Stimulated activated CD4-positive, alpha-beta T cell treated with anti-CD3 and anti-CD28 coated beads, Interleukin-15, amount 100 ng/mL, for 1 hour (primary cell): Measurements from ENCODE around the gene TENM3.

Experiments used
- DNase-seq, 2 donors: peaks; one replicate each; pipeline ENCODE4 v3.0.0-alpha.2; 2020; ENCODE audit warnings: low read depth in 1 of 2, low spot score in 1 of 2

The TENM3 gene

DNA sequence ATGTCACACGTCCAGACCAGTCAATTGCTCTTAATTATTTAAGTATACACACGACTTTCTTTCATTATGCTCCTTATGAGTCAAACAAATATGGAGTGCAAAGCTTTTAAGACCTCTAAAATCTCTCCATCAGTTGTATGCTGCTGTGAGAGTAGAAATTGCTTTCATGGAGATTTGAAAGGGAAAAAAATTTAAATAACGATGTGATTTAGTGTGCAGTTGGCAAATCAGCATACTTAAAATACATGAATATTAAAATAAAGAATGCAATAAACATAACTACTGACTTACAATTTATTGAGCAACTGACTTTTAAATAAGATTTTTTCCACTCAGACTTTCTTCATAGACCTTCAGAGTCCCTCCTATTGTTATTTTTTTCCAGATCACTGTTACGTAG, 9.0 kb downstream of the TENM3 start:
- DNase-seq: no peak

DNA sequence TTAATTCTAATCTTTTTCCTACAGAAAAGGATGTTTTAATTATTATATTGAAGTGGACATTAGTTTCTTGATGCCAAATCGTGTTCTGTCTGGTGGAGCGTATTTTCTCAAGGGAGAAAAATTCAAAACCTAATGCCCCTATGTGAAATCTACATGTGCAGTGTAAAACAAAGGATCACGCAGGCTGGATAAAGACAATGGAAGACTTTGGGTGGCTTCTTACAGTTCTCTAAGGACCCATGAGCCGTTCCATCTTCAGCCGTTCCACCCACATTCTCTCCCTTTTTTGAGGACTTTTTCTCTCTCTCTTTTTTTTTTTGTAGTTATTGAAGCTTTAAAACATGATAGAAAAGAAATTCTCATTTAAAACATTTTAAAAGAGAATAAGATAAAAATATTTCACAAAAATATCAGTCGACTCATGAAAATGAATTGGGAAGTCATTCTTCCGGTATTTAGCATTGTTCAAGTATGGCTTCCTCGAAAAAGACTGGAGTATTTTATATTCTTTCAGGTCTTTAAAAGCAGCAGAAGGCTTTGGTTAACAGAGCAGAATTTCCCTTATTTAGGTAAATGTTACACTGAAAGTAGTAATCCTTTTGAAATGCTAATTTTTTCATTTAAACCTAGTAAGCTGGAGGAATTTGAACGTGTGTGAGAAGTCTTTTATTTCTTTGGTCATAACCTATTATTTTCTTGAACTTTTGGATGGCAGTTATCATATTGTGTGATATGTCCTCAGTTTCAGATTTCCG, 11.0 kb downstream of the TENM3 start:
- no peak for DNase-seq

DNA sequence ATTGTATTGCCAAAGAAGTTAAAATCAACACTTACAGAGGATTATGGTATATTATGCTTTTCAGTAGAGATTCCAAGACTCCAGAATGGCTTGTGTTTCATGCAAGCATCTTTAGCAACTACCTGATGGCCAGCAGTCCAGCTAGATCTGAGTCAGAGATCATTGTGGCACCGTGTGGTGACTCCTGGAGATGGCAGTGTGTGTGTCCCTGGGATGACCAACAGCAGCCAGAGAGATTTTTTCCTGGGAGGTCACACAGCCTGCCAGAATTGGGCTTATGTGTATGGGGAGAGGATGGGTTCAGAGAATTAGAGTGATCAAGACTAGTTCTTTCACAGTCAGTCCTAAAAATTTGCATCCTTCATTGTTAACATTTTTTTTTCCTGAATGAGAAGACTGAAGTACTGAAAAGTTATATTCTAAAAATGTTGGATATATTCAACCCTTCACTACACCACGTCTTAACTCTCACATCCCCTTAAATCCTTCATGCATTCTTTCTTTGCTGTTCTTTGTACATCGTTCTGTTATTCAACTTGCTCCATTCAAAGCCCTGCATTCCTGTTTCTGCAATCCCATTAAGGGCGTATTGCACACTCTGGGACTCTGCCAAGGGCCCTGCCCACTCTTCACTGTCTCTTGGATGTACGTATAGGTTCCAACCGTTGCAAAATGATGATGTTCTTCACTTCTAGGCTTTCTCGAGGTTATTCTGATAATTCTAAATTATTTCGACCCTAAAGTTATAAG, 12.4 kb downstream of the TENM3 start:
- no peak for DNase-seq

DNA sequence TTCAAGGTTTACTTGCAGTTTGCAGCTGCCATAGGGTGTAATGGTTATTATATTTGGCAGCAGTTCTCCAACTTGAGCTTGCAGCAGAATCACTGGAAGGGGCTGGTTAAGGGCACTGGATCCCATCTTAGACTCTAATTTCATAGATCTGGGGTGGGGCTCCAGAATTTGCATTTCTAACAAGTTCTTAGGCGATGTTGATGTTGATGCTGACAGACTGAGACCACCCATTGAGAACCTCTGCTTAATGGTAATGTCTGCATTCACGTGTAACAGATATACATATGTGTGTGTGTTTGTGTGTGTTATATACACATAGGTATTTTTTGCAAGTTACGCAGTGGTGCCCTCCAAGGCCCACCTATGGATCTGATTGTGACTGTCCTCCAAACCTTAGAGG, 13.8 kb downstream of the TENM3 start:
- no peak for DNase-seq

DNA sequence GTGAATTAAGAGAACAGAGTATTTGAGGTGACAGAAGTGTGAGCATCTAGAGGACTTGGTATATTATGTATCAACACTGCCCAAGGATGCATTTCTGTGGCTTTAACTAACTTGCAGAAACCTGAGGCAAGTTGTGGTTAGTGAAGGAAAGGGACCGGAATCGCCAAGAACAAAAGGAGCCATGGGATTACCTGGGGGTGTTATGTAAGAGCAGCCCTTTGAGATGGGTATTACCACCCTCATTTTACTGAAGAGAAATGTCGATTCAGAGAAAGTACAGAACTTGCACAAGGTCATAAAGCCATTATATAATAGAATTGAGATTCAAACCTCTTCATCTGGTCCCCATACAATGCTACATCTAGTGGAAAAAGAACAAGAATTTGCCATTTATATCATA, 14.3 kb downstream of the TENM3 start:
- no peak for DNase-seq

DNA sequence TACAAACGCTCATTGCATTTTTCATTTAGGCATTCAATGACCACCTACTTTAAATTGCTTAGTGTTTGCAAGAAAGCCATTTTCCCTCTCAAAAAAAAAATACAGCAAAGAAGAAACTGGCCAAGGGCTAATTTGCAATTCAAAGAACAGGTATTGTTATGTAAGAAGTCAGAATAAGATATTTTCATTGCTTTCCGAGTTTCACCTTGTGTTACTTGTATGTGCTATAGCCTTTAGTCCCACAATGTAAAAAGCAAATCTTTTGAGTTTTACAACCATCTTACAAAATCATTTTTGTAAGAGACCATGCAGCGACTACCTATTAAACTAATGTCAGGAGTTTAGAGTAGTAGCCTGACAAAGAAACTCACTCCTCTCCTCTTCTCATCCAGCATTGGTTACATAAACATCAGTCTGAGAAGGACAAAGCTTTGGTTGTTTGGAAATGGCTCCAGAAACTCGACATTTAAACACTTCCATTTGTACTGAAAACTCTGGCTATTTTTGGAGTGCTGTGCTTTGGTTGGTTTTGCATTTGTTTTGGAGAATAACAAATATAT, 15.3 kb downstream of the TENM3 start:
- DNase-seq: no peak

DNA sequence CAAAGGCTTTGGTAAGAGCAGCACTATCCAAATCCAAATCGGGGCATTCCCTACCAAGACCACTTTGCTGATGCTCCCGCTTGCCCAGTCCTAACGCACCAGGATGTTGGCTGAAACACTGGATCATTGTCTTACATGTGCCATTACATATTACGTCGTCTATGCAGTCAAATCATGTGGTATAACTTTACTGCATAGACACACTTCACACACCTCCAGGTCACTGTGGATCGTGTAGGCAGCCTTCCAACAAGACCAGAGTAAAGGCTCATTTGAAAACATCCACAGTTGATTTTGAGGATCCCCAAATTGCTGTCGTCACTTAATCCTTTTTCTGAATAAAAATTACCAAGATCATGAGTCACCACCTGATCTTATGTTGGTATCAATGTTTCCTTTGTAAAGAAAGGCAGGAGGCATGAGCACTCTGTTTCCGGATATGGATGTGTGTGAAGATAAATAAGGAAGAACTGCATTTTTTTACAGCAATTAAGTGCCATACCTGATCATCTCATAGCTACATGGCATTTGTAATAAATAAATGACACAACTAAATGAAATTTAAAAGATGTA, 18.5 kb downstream of the TENM3 start:
- no peak for DNase-seq

DNA sequence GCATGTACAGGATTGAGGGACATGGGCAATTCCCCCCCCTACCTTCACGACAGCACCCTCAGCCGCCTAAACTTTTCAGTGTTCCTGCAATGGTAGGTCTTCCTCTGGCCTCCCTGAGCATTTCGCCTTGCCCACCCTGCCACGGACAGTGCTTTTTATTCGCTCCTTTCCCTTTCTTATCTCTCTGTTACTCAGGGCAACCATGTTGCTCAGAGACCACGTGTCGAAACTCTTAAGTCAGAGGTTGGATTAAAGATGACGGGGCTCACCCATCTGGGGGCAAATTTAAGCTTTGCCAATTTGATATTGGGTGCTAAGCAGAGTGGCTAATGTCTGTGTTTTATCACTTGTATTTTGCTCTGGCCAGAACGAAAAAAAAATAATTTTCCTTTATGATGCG, 20.4 kb downstream of the TENM3 start:
- DNase-seq: no peak

DNA sequence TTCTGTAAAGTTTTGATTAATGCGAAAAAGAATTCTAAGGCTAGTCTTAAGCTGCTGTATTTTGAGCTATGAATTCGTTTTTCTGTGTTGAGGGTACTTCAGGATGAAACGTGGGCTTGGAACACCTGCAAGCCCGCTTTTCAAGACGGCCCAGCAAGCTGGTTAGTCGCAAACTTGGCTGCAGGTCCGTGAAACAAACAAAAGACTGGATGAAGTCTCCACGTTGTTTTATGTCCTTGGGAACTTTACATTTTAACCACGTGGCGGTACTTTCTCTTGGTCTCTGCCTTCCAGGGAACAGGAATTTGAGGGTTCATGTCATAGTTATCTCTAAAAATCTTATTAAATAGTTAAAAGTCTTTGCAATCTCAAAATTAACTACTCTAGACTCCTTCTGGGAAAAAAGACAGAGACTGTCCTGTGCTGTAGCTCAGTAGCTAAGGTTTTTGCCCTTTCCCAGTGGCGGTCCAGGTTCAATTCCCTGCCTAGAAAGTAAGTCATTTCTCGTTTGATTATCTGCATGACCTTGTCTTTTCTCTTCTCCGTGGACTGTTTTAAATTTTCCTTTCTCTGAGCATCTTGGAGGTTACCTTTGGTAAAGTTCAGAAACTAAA, 21.0 kb downstream of the TENM3 start:
- no peak for DNase-seq

DNA sequence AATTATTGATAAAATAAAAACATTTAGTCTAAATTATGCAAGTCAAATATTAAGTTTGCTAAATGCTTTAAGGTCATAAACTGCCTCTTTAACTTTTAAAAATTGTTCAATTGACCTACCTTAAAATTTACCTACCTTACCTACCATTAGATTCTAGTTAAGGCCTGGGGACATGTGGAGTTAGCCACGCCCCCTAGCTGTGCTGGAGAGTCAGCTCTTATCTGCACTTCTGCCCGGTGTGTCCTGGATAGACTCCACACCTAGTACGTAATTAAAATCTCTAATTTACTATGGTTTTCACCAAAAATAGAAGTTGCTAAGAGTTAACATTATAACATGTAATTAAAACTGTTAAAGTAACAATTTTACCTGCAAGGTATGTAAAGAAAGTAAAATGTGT, 22.7 kb downstream of the TENM3 start:
- DNase-seq: no peak

DNA sequence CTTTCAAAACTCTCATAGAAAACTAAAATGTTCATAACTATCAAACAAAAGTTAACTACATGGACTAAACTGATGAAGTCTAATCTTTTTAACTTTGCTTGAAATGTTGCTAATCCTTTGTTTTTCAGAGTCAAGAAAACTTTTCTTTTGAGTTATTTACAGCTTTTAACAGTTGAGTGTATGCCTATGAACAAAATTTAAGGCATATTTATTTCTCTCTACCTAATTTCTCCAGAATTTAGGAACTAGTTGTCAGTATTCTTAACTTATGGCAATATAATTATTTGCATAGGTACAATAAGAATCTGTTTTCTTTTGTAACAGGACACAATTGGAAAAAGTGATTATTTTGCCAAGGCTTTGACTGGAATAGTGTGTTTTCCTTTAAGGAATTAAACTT, 23.8 kb downstream of the TENM3 start:
- DNase-seq: no peak

DNA sequence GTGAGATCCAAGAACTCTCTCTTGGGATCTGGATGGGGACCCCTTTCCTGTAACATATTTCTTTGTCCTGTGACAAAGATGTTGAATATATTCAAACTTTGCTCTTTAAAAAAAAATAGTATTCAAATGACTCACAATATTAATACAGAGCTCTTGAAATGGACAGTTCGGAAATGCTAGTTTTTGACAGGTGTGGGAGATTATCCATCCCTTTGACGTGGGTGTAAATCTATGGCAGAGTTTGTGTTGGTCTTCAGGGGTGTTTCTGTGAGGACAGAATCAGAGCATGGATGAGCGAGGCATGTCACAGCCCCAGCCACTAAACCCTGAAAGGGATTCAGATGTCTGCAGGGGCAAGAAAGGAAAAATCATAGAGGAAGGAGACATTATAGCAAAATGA, 25.8 kb downstream of the TENM3 start:
- DNase-seq: no peak

DNA sequence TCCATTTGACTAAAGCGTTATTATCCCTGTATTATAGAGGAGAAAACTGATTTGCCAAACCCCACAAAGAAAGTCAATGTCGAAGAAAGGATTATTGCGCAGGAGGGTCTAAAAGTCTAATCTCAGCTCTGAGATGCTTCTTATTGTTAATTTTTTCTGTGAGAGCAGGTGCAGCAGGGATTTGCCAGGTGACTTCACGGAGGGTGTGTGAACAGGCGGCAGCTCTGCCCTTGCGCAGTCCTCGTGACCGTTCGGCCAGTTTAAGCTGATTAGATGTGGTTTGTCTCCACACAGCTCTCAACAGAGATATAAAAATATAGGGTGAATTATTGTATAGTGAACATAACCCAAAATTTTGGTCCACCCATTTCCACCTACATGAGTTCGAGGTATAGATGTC, 28.5 kb downstream of the TENM3 start:
- no peak for DNase-seq

DNA sequence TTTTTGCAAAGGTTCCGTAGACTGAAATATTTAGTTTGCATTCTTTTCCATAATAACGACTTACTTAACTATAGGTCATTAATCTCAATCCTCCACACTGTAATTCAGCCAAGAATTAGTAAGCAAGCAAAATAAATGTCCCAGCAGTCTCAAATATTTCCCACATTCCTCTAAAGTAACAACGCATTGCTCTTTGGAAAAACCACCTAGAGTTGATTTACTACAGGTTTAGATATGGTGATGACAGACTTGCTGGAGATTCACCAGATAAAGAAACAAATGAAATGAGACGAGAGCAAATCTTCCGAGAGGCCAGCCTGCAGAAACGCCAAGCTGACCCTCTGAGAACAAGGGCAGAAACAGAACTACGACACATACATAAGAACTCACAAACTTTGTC, 28.9 kb downstream of the TENM3 start:
- no peak for DNase-seq

DNA sequence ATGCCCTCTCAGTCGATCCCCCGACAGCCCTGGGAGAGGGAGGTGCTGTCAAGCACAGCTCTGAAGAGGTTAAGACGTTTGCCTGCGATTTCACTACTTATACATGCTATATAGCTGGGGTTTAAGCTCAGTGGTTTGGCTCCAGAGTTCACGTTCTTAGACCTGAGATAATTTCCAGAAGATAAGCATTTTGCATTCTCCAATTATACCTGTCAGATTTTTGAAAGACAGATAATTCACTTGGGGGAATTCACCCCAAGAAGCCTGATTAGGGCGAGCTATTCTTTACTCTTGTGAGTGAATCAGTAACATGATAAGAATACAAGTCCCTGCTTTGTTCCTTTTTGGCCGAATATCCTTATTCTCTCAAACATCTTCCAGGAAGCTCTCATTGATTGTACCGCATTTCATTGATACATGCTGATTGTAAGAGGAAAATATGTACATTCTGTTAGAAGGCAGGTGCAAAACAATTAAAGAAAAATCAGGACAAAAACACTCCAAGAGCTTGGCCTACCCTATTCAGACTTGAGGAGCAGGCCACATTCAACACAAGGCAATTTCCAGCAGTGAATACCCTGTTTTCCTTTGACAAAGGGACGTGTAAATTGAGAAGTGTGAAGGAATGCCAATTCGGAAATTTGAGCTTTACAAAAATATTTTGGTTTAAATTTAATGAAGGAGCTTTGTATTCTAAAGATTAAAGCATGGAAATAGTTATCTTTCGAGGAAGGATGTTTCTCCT, 30.2 kb downstream of the TENM3 start:
- DNase-seq: no peak

DNA sequence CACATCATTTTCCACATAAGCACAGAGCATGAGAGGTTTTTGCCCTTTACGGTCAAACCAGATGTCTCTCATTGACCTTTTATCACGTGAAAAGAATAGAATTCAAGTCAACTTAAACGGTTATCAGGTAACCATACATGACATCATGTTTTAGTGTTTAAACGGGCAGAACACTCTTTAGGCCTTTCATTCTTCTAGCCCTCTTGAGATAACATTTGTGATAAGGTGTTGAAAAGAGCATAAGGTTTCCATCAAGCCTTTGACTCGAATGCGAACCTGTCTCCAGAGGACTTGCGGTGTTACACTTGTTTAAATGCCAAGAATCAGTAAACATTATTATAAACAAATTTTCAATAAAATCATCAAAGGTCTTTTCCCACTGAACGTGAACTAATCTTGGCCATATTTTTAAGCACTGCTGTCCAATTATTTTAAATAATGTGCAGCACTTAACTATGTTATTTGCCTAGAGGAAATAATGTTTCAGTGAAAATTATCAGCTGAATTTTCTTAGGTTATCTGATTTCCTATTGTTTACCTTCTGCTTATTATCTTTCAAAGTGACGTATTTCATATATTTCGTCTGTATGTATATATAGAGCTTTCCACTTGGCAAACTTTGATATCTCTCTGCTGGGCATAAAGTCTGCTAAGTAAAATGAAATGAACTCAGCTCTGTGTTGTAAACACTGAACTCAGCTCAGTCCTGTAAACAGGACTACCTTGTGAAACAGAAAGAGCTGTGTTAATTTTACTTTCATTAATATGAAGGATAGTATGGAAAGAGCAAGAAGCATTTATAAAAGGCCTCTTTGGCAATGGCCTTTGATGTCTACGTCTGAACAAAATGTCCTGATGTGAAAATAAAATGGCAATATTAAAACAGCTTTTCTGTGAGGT, 33.3 kb downstream of the TENM3 start:
- no peak for DNase-seq

DNA sequence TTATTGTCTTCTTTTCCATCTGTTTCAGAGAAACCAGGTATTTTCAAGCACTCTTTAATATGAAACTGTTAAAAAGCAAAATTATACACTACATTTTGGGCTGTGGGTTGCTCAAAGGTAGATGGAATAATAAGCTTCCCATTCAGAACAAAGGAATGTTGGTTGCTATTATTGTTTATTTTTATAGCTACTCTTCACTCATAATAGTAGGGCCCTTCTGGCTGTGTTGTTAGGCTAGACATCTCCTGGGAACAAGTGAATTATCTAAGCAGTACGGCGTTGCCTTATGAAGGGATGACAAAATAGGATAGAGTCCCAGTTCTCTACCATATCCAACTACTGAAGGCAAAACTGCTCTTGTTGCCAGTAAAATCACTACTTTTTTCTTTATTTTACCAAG, 34.2 kb downstream of the TENM3 start:
- DNase-seq: no peak

DNA sequence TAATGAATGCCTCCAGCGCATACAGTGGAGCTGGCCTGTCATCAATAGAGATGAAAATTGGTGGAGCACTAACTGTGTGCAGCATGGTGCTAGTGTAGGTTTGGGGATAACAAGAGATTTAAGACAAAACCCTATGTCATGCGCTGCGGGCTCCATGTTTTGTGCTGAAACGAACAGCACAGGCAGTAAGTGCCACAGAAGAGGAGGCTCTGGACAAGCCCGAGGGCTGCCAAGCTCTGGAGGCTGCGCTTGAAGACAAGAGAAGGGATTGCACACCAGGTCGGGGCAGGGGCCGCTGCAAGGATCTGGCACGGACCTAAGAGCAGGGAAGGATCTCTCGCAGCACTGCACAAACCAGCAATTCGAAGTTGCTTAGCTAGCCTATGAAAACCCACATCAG, 35.5 kb downstream of the TENM3 start:
- DNase-seq: no peak

DNA sequence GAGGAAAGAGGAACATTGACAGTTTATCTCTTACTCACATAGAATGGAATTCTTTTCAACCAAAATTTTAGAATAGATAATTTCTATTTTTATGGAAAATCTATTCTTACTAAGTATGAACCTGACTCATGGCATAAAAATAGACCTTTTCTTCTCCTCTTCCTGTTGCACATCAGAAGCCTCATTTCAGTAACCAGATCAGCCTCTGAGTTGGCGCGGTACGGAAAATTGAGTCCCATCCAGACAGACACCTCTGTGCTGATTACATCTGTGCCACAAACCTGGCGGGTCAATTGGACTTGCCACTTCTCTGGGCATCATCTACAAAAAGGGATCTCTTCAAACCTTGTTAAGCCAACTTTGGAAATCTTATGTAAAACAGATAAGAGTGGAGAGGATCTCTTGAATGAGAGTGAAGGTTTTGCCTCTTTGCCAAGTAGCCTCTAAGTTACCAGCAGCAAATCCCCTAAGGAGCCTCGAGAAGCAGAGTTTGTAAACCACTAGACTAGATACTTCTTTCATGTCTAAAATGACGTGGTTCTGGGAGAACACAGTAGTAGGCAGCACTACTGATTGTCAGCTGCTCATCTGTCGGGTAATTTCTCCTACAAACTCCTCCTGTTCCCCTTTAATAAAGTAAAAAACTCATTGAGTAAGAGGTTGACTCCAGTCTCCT, 37.4 kb downstream of the TENM3 start:
- DNase-seq: no peak

DNA sequence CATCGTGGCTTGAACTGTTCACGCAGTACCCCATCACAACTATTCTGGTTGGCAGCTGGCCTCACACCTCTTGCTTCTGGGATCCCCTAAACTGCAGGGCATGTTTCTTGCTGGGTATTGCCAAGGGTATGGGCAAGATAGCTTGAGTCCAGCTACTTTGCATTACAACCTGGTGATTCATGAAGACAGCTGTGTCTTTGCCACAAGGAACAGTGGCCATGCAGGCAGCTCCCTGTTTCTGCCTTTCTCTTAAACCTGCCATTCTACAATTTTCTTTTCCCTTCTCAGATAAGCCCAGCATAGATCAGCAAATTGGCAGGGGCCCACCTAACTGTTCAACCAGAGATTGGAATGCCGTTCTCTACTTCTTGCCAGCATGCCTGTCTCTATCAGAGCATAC, 42.8 kb downstream of the TENM3 start:
- DNase-seq: no peak
